Measurements from ENCODE around the gene ZNF660. TPM values are rescaled to one million over a fixed set of nuclear protein-coding genes. Genes with fewer than 3 reads are reported as not detected.

ZNF660 gene
- polyA plus RNA-seq, 1 of the 3 experiments (the other 2 are of a cell fraction), result 1.0 TPM

GRCh38 chr3:44647771-44648170, 63.0 kb downstream of the ZNF660 start:
- peak overlapping the region; percentile 69 to 89; a peak in 2 of 4 replicates for H3K27ac ChIP-seq (ENCODE audit: low read depth in 2 of 2, low read length in 1 of 2)

GRCh38 chr3:44648564-44649229, 63.9 kb downstream of the ZNF660 start, which contains the start of gene ZNF35:
ZNF35 (plus strand) TSS chr3:44648732; CDS start chr3:44651068, 2,336 bp downstream.
- Histone ChIP-seq H3K4me3 (ENCODE audit: low read depth in 2 of 2, low read length in 1 of 2) (peak within 1 kb of the TSS; percentile 93 to 99), H2AFZ (ENCODE audit: low read depth) (peak within 1 kb of the TSS; percentile 99), H3K9me3 (peaks cover 6% of the 10 kb centered on the region), H3K4me1 (ENCODE audit: control insufficient read depth in 1 of 2, insufficient read depth in 2 of 2, low read depth in 1 of 2, low read length in 1 of 2) (no peaks in the 10 kb centered on the region; a peak in 2 of 4 replicates), H3F3A (replicated peaks; ENCODE audit: insufficient read depth) (peaks cover 12% of the 10 kb centered on the region), H3K27ac (ENCODE audit: low read depth in 2 of 2, low read length in 1 of 2) (peak within 1 kb of the TSS; percentile 69 to 89), H3K9ac (peak within 1 kb of the TSS; percentile 92), H3K9me2 (no peaks in the 10 kb centered on the region), H3K36me3 (replicated peaks in 1 of 2; ENCODE audit: control insufficient read depth in 1 of 2, insufficient read depth in 2 of 2, low read length in 1 of 2) (peaks cover 49 to 57% of the 10 kb centered on the region in 2 experiments), H4K20me1 (ENCODE audit: insufficient read depth) (no peaks in the 10 kb centered on the region), H3K27me3 (ENCODE audit: insufficient read depth) (no peaks in the 10 kb centered on the region), H3K4me2 (peak within 1 kb of the TSS; percentile 84), H3K79me2 (ENCODE audit: insufficient read depth) (peaks cover 50% of the 10 kb centered on the region)
- ChIA-PET POLR2A (interaction anchor here (1.2 to 1.3 kb wide), 5 partner anchors 24 to 311 kb away, joined by 3 to 16 read pairs (median 6); partner anchors contain the start of genes TCAIM, ZNF197 and ZNF660), CTCF (interaction anchor here (0.9 to 1.4 kb wide), 3 partner anchors 22 to 325 kb away, joined by 3 to 5 read pairs (median 3); partner anchors contain the start of gene ZNF197)
- WGBS (ENCODE audit: low lambda C conversion rate), result 2% methylated on average over 26 of the region's 37 CpGs
- peak; percentile 90 for DNase-seq
- TF ChIP-seq MEF2A (IDR thresholded peaks at IDR 0.05; ENCODE audit: borderline replicate concordance, low read depth) (no peak), EP300 (IDR thresholded peaks at IDR 0.05; ENCODE audit: borderline replicate concordance in 1 of 2, low read depth in 1 of 2, low read length in 1 of 2) (no peak), EZH2phosphoT487 (IDR thresholded peaks at IDR 0.05; ENCODE audit: borderline replicate concordance, low read depth) (no peak), SIN3A (IDR thresholded peaks at IDR 0.05; ENCODE audit: borderline replicate concordance, low read depth, low read length) (peak; percentile 88; the same call in 1 of the 2 replicates), NFIC (IDR thresholded peaks at IDR 0.05; ENCODE audit: borderline replicate concordance) (no peak), TEAD4 (IDR thresholded peaks at IDR 0.05; ENCODE audit: borderline replicate concordance, insufficient read depth) (no peak), GABPA (IDR thresholded peaks at IDR 0.05; ENCODE audit: low read depth) (peak; percentile 94), RXRA (IDR thresholded peaks at IDR 0.05; ENCODE audit: borderline replicate concordance, low read depth) (no peak), GATA2 (CRISPR knock-in tag; IDR thresholded peaks at IDR 0.05) (no peak), POLR2AphosphoS5 (IDR thresholded peaks at IDR 0.05; ENCODE audit: low read depth, low read length) (peak; percentile 96), JUND (IDR thresholded peaks at IDR 0.05) (peak; percentile 30; the same call in 1 of the 2 replicates), FOXM1 (IDR thresholded peaks at IDR 0.05; ENCODE audit: low read depth) (no peak), NRF1 (IDR thresholded peaks at IDR 0.05; ENCODE audit: low read depth, low read length) (no peak), TCF12 (IDR thresholded peaks at IDR 0.05) (no peak), SMC3 (IDR thresholded peaks at IDR 0.05; ENCODE audit: low read depth, low read length) (no peak; the same call in 1 of the 2 replicates), TAF1 (IDR thresholded peaks at IDR 0.05; ENCODE audit: borderline replicate concordance, low read depth, low read length) (peak; percentile 98), CHD2 (IDR thresholded peaks at IDR 0.05; ENCODE audit: low read length, partially characterized antibody) (peak; percentile 67)
- TF ChIP-seq, protein P1, sequence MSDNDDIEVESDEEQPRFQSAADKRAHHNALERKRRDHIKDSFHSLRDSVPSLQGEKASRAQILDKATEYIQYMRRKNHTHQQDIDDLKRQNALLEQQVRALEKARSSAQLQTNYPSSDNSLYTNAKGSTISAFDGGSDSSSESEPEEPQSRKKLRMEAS (IDR thresholded peaks at IDR 0.05; ENCODE audit: low read depth), result peak; percentile 84
- TF ChIP-seq, protein P2, sequence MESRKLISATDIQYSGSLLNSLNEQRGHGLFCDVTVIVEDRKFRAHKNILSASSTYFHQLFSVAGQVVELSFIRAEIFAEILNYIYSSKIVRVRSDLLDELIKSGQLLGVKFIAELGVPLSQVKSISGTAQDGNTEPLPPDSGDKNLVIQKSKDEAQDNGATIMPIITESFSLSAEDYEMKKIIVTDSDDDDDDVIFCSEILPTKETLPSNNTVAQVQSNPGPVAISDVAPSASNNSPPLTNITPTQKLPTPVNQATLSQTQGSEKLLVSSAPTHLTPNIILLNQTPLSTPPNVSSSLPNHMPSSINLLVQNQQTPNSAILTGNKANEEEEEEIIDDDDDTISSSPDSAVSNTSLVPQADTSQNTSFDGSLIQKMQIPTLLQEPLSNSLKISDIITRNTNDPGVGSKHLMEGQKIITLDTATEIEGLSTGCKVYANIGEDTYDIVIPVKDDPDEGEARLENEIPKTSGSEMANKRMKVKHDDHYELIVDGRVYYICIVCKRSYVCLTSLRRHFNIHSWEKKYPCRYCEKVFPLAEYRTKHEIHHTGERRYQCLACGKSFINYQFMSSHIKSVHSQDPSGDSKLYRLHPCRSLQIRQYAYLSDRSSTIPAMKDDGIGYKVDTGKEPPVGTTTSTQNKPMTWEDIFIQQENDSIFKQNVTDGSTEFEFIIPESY (IDR thresholded peaks at IDR 0.05; ENCODE audit: borderline replicate concordance, low read depth), result peak; percentile 74

More at GRCh38 chr3:44647771-44648170, 63.0 kb downstream of the ZNF660 start:
- no peaks in the 10 kb centered on the region for H4K20me1 ChIP-seq (ENCODE audit: insufficient read depth)
- peak overlapping the region; percentile 99 for H2AFZ ChIP-seq (ENCODE audit: low read depth)
- peaks cover 43% of the 10 kb centered on the region for H3K79me2 ChIP-seq (ENCODE audit: insufficient read depth)
- CTCF ChIA-PET, result interaction anchor here (1.4 kb wide), 1 partner anchor 21 kb away, joined by 3 read pairs; no protein-coding TSS in a partner anchor
- no peak overlapping the region for H3K9ac ChIP-seq
- no peaks in the 10 kb centered on the region; a peak in 2 of 4 replicates for H3K4me1 ChIP-seq (ENCODE audit: control insufficient read depth in 1 of 2, insufficient read depth in 2 of 2, low read depth in 1 of 2, low read length in 1 of 2)
- H3K9me2 ChIP-seq, result no peaks in the 10 kb centered on the region
- H3F3A ChIP-seq (replicated peaks; ENCODE audit: insufficient read depth), result peaks cover 12% of the 10 kb centered on the region
- TF ChIP-seq RFX5 (IDR thresholded peaks at IDR 0.05; ENCODE audit: low read length) (no peak), YY1 (IDR thresholded peaks at IDR 0.05; ENCODE audit: low read depth) (no peak), GABPA (IDR thresholded peaks at IDR 0.05; ENCODE audit: low read depth) (no peak)
- TF ChIP-seq, protein P3, sequence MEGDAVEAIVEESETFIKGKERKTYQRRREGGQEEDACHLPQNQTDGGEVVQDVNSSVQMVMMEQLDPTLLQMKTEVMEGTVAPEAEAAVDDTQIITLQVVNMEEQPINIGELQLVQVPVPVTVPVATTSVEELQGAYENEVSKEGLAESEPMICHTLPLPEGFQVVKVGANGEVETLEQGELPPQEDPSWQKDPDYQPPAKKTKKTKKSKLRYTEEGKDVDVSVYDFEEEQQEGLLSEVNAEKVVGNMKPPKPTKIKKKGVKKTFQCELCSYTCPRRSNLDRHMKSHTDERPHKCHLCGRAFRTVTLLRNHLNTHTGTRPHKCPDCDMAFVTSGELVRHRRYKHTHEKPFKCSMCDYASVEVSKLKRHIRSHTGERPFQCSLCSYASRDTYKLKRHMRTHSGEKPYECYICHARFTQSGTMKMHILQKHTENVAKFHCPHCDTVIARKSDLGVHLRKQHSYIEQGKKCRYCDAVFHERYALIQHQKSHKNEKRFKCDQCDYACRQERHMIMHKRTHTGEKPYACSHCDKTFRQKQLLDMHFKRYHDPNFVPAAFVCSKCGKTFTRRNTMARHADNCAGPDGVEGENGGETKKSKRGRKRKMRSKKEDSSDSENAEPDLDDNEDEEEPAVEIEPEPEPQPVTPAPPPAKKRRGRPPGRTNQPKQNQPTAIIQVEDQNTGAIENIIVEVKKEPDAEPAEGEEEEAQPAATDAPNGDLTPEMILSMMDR (IDR thresholded peaks at IDR 0.05), result no peak
- TF ChIP-seq, protein P1 (IDR thresholded peaks at IDR 0.05; ENCODE audit: low read depth), result no peak
- H3K4me3 ChIP-seq (ENCODE audit: low read depth in 2 of 2, low read length in 1 of 2), result peak overlapping the region in 1 of 2 experiments; percentile 93; a peak in 2 of 4 replicates
- no peaks in the 10 kb centered on the region for H3K27me3 ChIP-seq (ENCODE audit: insufficient read depth)
- H3K36me3 ChIP-seq (replicated peaks in 1 of 2; ENCODE audit: control insufficient read depth in 1 of 2, insufficient read depth in 2 of 2, low read length in 1 of 2), result peaks cover 49 to 57% of the 10 kb centered on the region in 2 experiments
- H3K9me3 ChIP-seq, result peaks cover 12% of the 10 kb centered on the region
- POLR2A ChIA-PET, result interaction anchor here (1.2 to 1.3 kb wide), 5 partner anchors 23 to 310 kb away, joined by 3 to 16 read pairs (median 6); partner anchors contain the start of genes TCAIM, ZNF197 and ZNF660
- no peak for DNase-seq
- 100% methylated on average over 1 of the region's 1 CpG for WGBS (ENCODE audit: low lambda C conversion rate)
- H3K4me2 ChIP-seq, result peak overlapping the region; percentile 84
